SK-N-SH (cell line): ENCODE data around the gene CENPT. TPM values are rescaled to one million over a fixed set of nuclear protein-coding genes. Genes with fewer than 3 reads are reported as not detected.

ENCODE experiments used
- CTCF ChIA-PET: fragments of 300-600, 350-600 bp; formaldehyde crosslinking; extraction: SDS; loops from one replicate; lab custom pipeline; 2021; lab: Yijun Ruan, JAX
- POLR2A ChIA-PET: fragments of 350-600 bp; sonication (Branson Sonifier 250); formaldehyde crosslinking; extraction: SDS; loops from one replicate; lab custom pipeline; 2020; ENCODE audit warnings: antibody characterized with exemption, inconsistent platforms; lab: Yijun Ruan, JAX
- DNase-seq: peaks from one replicate; pipeline ENCODE4 v3.0.0; 2012
- H2AFZ ChIP-seq: fragments of 200-600 bp; sonication (generic); 2 replicates; pipeline ENCODE4 v1.8.1; 2016; ENCODE audit warnings: antibody characterized with exemption, mild to moderate bottlenecking, low read depth
- H3F3A ChIP-seq: fragments of 200-600 bp; sonication (generic); replicated peaks from 2 replicates; pipeline ENCODE3; 2016; ENCODE audit warnings: antibody characterized with exemption, mild to moderate bottlenecking; ENCODE audit not compliant: insufficient read depth
- H3K27ac ChIP-seq, 2 experiments: fragments of 200-500 bp in 1 of 2; fragments of 200-600 bp in 1 of 2; sonication (Bioruptor generic) in 1 of 2; sonication (generic), shearing (Covaris generic) in 1 of 2; 2 replicates each; pipeline versions ENCODE4 v1.5.1 to v1.6.1; 2014 to 2016; ENCODE audit warnings: low read depth in 2 of 2, inconsistent platforms in 1 of 2, low read length in 1 of 2, mild to moderate bottlenecking in 1 of 2, mixed read lengths in 1 of 2
- H3K27me3 ChIP-seq: fragments of 200-600 bp; sonication (generic), shearing (Covaris generic); 2 replicates; pipeline ENCODE4 v1.6.1; 2016; ENCODE audit warnings: mixed run types; ENCODE audit not compliant: insufficient read depth
- H3K36me3 ChIP-seq, 2 experiments: fragments of 200-500 bp in 1 of 2; fragments of 200-600 bp in 1 of 2; sonication (Bioruptor generic) in 1 of 2; sonication (generic) in 1 of 2; replicated peaks in 1 of 2; 2 replicates each; pipeline versions ENCODE3 to v1.5.1; 2014 to 2016; ENCODE audit warnings: low read length in 1 of 2, mild to moderate bottlenecking in 1 of 2; ENCODE audit not compliant: insufficient read depth in 2 of 2, control insufficient read depth in 1 of 2
- H3K4me1 ChIP-seq, 2 experiments: fragments of 200-500 bp in 1 of 2; fragments of 200-600 bp in 1 of 2; sonication (Bioruptor generic) in 1 of 2; sonication (generic), shearing (Covaris generic) in 1 of 2; 2 replicates each; pipeline versions ENCODE4 v1.5.1 to v1.6.1; 2014 to 2016; ENCODE audit warnings: low read depth in 1 of 2, low read length in 1 of 2, mixed run types in 1 of 2; ENCODE audit not compliant: insufficient read depth in 2 of 2, control insufficient read depth in 1 of 2
- H3K4me2 ChIP-seq: fragments of 200-600 bp; sonication (generic), shearing (Covaris generic); 2 replicates; pipeline ENCODE4 v1.6.1; 2017; ENCODE audit warnings: mixed run types
- H3K4me3 ChIP-seq, 2 experiments: fragments of 200-500 bp in 1 of 2; fragments of 200-600 bp in 1 of 2; sonication (Bioruptor generic) in 1 of 2; sonication (generic), shearing (Covaris generic) in 1 of 2; 2 replicates each; pipeline versions ENCODE4 v1.5.1 to v1.8.1; 2014 to 2016; ENCODE audit warnings: low read depth in 2 of 2, inconsistent platforms in 1 of 2, low read length in 1 of 2, mild to moderate bottlenecking in 1 of 2, mixed read lengths in 1 of 2, moderate library complexity in 1 of 2
- H3K79me2 ChIP-seq: fragments of 200-600 bp; sonication (generic); 2 replicates; pipeline ENCODE4 v1.8.1; 2017; ENCODE audit warnings: mild to moderate bottlenecking; ENCODE audit not compliant: insufficient read depth
- H3K9ac ChIP-seq: fragments of 200-600 bp; sonication (generic); 2 replicates; pipeline ENCODE4 v1.6.1; 2017; ENCODE audit warnings: mixed run types
- H3K9me2 ChIP-seq: fragments of 200-600 bp; sonication (generic); 2 replicates; pipeline ENCODE4 v1.6.1; 2017; ENCODE audit warnings: mixed run types
- H3K9me3 ChIP-seq: fragments of 200-600 bp; sonication (generic); 2 replicates; pipeline ENCODE4 v1.6.1; 2017; ENCODE audit warnings: mixed run types, mild to moderate bottlenecking, moderate library complexity
- H4K20me1 ChIP-seq: fragments of 200-600 bp; sonication (generic); 2 replicates; pipeline ENCODE4 v1.6.1; 2017; ENCODE audit warnings: mild to moderate bottlenecking, mixed run types; ENCODE audit not compliant: insufficient read depth
- CHD2 ChIP-seq: fragments of 150-350 bp; IDR thresholded peaks from 2 replicates; pipeline ENCODE4 v1.6.1; 2018; ENCODE audit warnings: low read length; ENCODE audit not compliant: partially characterized antibody
- ELF1 ChIP-seq: IDR thresholded peaks from 2 replicates; pipeline ENCODE4 v1.4.0; 2012
- EP300 ChIP-seq, 2 experiments: IDR thresholded peaks; 2 replicates each; pipeline versions ENCODE4 v1.4.0 to v1.6.1; 2012; ENCODE audit warnings: borderline replicate concordance in 1 of 2, low read depth in 1 of 2, low read length in 1 of 2
- EZH2phosphoT487 ChIP-seq: fragments of 200-600 bp; sonication (generic); IDR thresholded peaks from 2 replicates; pipeline ENCODE4 v1.6.1; 2017; ENCODE audit warnings: low read depth, mixed run types, mild to moderate bottlenecking, antibody characterized with exemption, moderate library complexity, borderline replicate concordance
- FOSL2 ChIP-seq: IDR thresholded peaks from 2 replicates; pipeline ENCODE4 v1.4.0; 2012; ENCODE audit warnings: low read depth, mild to moderate bottlenecking, moderate library complexity, borderline replicate concordance
- FOXM1 ChIP-seq: IDR thresholded peaks from 2 replicates; pipeline ENCODE4 v1.4.0; 2012; ENCODE audit warnings: low read depth, mild to moderate bottlenecking
- GATA2 ChIP-seq: sonication (generic); formaldehyde crosslinking; IDR thresholded peaks from 2 replicates; pipeline ENCODE4 v1.5.0; 2020; ENCODE audit warnings: mild to moderate bottlenecking, missing genetic modification reagents
- JUND ChIP-seq: IDR thresholded peaks from 2 replicates; pipeline ENCODE4 v1.4.0; 2012
- MAX ChIP-seq: IDR thresholded peaks from 2 replicates; pipeline ENCODE4 v1.4.0; 2012; ENCODE audit warnings: low read depth
- MEF2A ChIP-seq: IDR thresholded peaks from 2 replicates; pipeline ENCODE4 v1.4.0; 2012; ENCODE audit warnings: low read depth, borderline replicate concordance
- MXI1 ChIP-seq: IDR thresholded peaks from 2 replicates; pipeline ENCODE4 v1.6.1; 2012; ENCODE audit warnings: mild to moderate bottlenecking, low read depth, low read length, improper control_type of control experiment
- PBX3 ChIP-seq: IDR thresholded peaks from 2 replicates; pipeline ENCODE4; 2012
- RAD21 ChIP-seq: IDR thresholded peaks from 2 replicates; pipeline ENCODE4 v1.6.1; 2012; ENCODE audit warnings: mild to moderate bottlenecking, low read length
- REST ChIP-seq: IDR thresholded peaks from 2 replicates; pipeline ENCODE4 v1.6.1; 2012; ENCODE audit warnings: mild to moderate bottlenecking, low read depth, low read length, moderate library complexity
- RXRA ChIP-seq: IDR thresholded peaks from 2 replicates; pipeline ENCODE4 v1.4.0; 2012; ENCODE audit warnings: low read depth, mild to moderate bottlenecking, borderline replicate concordance
- SMC3 ChIP-seq: IDR thresholded peaks from 2 replicates; pipeline ENCODE4 v1.6.1; 2012; ENCODE audit warnings: low read depth, low read length, improper control_type of control experiment
- TAF1 ChIP-seq: IDR thresholded peaks from 2 replicates; pipeline ENCODE4 v1.6.1; 2012; ENCODE audit warnings: low read depth, mild to moderate bottlenecking, low read length, moderate library complexity, borderline replicate concordance
- USF2 ChIP-seq: fragments of 150-350 bp; IDR thresholded peaks from 2 replicates; pipeline ENCODE4 v1.6.1; 2017; ENCODE audit warnings: antibody characterized with exemption, low read length, low read depth, borderline replicate concordance
- YY1 ChIP-seq: IDR thresholded peaks from 2 replicates; pipeline ENCODE4 v1.4.0; 2012; ENCODE audit warnings: low read depth, mild to moderate bottlenecking
- WGBS: methylation state at CpG from one replicate; pipeline ENCODE4 v1.1.6; 2017; ENCODE audit warnings: low lambda C conversion rate; 5-methylcytosine and 5-hydroxymethylcytosine counted together
- polyA plus RNA-seq, 3 experiments: library from polyadenylated mRNA; depleted of rRNA; stranded (reverse); fragments of >200 nt; gene quantifications; 2 replicates each; pipeline ENCODE4 v1.2.3, GENCODE V29; 2012

CENPT gene
- polyA plus RNA-seq, 1 of the 3 experiments (the other 2 are of a cell fraction), result 48.6 TPM

GRCh38 chr16:67883146-67883871, 35.8 kb upstream of the CENPT start (continued):
- TF ChIP-seq PBX3, result no peak

- peaks cover 19 to 74% of the 10 kb centered on the region in 2 experiments for H3K36me3 ChIP-seq
- WGBS, result 93% methylated on average over 17 of the region's 18 CpGs
These were observed 35.1 kb upstream of the CENPT start for GRCh38 chr16:67882374-67883145.

More at GRCh38 chr16:67882374-67883145, 35.1 kb upstream of the CENPT start:
- TF ChIP-seq MAX (no peak), MXI1 (no peak), TAF1 (no peak), JUND (no peak), REST (no peak), FOSL2 (no peak), ELF1 (no peak), CHD2 (no peak), USF2 (no peak), SMC3 (no peak), FOXM1 (no peak), RAD21 (no peak), GATA2 (no peak), YY1 (no peak), EZH2phosphoT487 (no peak), EP300 (IDR thresholded peaks at IDR 0.05; ENCODE audit: borderline replicate concordance in 1 of 2, low read depth in 1 of 2, low read length in 1 of 2) (no peak), RXRA (no peak), MEF2A (no peak)
- POLR2A ChIA-PET, result interaction anchor here (1.0 to 3.5 kb wide), 5 partner anchors 9 to 53 kb away, joined by 3 to 12 read pairs (median 5); partner anchors contain the start of genes EDC4 and PSKH1
- no peak overlapping the region for H2AFZ ChIP-seq
- H3K4me3 ChIP-seq, result no peak overlapping the region
- no peak overlapping the region for H3K27ac ChIP-seq
- H3K4me1 ChIP-seq, result peaks cover 7 to 13% of the 10 kb centered on the region in 2 experiments; a peak in 2 of 4 replicates
- H3K9me3 ChIP-seq, result no peaks in the 10 kb centered on the region
- CTCF ChIA-PET, result interaction anchor here (0.8 to 22.4 kb wide), 12 partner anchors 8 to 67 kb away, joined by 3 to 564 read pairs (median 9); partner anchors contain the start of genes CTRL, EDC4, LCAT and PSKH1
- no peaks in the 10 kb centered on the region for H3K27me3 ChIP-seq
- peaks cover 14% of the 10 kb centered on the region for H3F3A ChIP-seq
- H4K20me1 ChIP-seq, result peaks cover 12% of the 10 kb centered on the region
- H3K79me2 ChIP-seq, result no peaks in the 10 kb centered on the region
- no peak overlapping the region for H3K9ac ChIP-seq
- no peaks in the 10 kb centered on the region for H3K9me2 ChIP-seq
- no peak overlapping the region for H3K4me2 ChIP-seq
- no peak for DNase-seq
